Left lung (tissue), 14 donors: ENCODE results near the gene LDHB. TPM values are rescaled to one million over a fixed set of nuclear protein-coding genes. Genes with fewer than 3 reads are reported as not detected.

Experiments used
- ATAC-seq: fragments of 200-7000 bp; cut with Tn5 transposase; one replicate; pipeline ENCODE4 v1.9.1; 2020; ENCODE audit warnings: moderate library complexity
- DNase-seq, 4 donors: peaks; one replicate each; pipeline ENCODE4 v3.0.0-alpha.2; 2013 to 2020
- H3K27ac ChIP-seq, 2 donors: fragments of 200-600 bp; sonication (generic) in 1 of 2; one replicate each; pipeline versions ENCODE4 v1.5.0 to v1.8.0; 2020 to 2021
- H3K27me3 ChIP-seq, 2 donors: fragments of 200-600 bp; sonication (generic) in 1 of 2; one replicate each; pipeline versions ENCODE4 v1.5.0 to v1.8.0; 2020 to 2021
- H3K36me3 ChIP-seq, 2 donors: fragments of 200-600 bp; sonication (generic) in 1 of 2; one replicate each; pipeline versions ENCODE4 v1.5.0 to v1.8.0; 2020 to 2021
- H3K4me1 ChIP-seq, 2 donors: fragments of 200-600 bp; one replicate each; pipeline ENCODE4 v1.8.0; 2021
- H3K4me3 ChIP-seq, 2 donors: fragments of 200-600 bp; sonication (generic) in 1 of 2; one replicate each; pipeline versions ENCODE4 v1.5.0 to v1.8.0; 2020 to 2021; ENCODE audit warnings: mild to moderate bottlenecking in 1 of 2
- H3K9me3 ChIP-seq, 2 donors: fragments of 200-600 bp; sonication (generic) in 1 of 2; one replicate each; pipeline versions ENCODE4 v1.5.0 to v1.8.0; 2020 to 2021
- CTCF ChIP-seq, 2 donors: fragments of 200-600 bp; sonication (generic) in 1 of 2; IDR thresholded peaks; one replicate each; pipeline versions ENCODE4 v1.5.0 to v1.8.0; 2021; ENCODE audit warnings: antibody characterized with exemption in 2 of 2
- intact Hi-C, 2 donors: fragments of 100-400 bp; cut with DNase I; formaldehyde crosslinking; loops; one replicate each; pipeline versions ENCODE4 v1.11.2 to v1.14.2; 2022
- long read RNA-seq, 12 donors: library from polyadenylated mRNA in 2 of 12; unstranded in 2 of 12; transcript quantifications; one replicate each; pipeline ENCODE4 v2.0.0 and lab custom pipeline, GENCODE V29; 2019 to 2026
- polyA plus RNA-seq, 6 donors: library from polyadenylated mRNA; unstranded; fragments of 120-200 nt; gene quantifications; one replicate each; pipeline ENCODE4 v1.2.1, GENCODE V29; 2013; ENCODE audit not compliant: insufficient read length in 6 of 6
- total RNA-seq, 2 donors: library from RNA; stranded (reverse); fragmentation: NEBNext Ultra II Directional; extraction: Animal tissue kit (Norgen Biotek cat#: 25700); gene quantifications; one replicate each; pipeline ENCODE4 v1.2.1, GENCODE V29; 2021
- donor health status: DM: no; HTN: yes; CAD: no.
- donor health status: DM: no; HTN: no; CAD: no.

The LDHB gene
- total RNA-seq = 100 to 1,000 TPM; 512 to 592 TPM
- 1,000 to 10,000 TPM in 2 of 6 donors, 100 to 1,000 TPM in 4; 826 to 1,016 (median 952) TPM for polyA plus RNA-seq
- long read RNA-seq, donor 1, transcript LDHB-206 (3 exons, 678 nt) = minor isoform, 32 of 663 reads
- long read RNA-seq, donor 1, transcript LDHB-209 (2 exons, 672 nt) = minor isoform, 24 of 663 reads
- long read RNA-seq, donor 1, transcript LDHB-201 (8 exons, 1,303 nt) = major isoform, 513 of 663 reads
- long read RNA-seq, donor 1, transcript LDHB-210 (2 exons, 544 nt) = minor isoform, 6 of 663 reads
- long read RNA-seq, donor 1, partial matches to known transcripts = 87 of 663 reads
- long read RNA-seq, donor 1, other reads (novel, unspliced or antisense) = 0 of 663 reads
- long read RNA-seq, donor 2, transcript LDHB-201 (8 exons, 1,303 nt) = major isoform, 322 of 521 reads
- long read RNA-seq, donor 2, transcript LDHB-210 (2 exons, 544 nt) = minor isoform, 7 of 521 reads
- long read RNA-seq, donor 2, transcript LDHB-206 (3 exons, 678 nt) = minor isoform, 29 of 521 reads
- long read RNA-seq, donor 2, transcript LDHB-209 (2 exons, 672 nt) = minor isoform, 33 of 521 reads
- long read RNA-seq, donor 2, partial matches to known transcripts = 130 of 521 reads
- long read RNA-seq, donor 2, other reads (novel, unspliced or antisense) = 0 of 521 reads
- long read RNA-seq, donor 3, transcript LDHB-206 (3 exons, 678 nt) = minor isoform, 10 of 451 reads
- long read RNA-seq, donor 3, transcript LDHB-201 (8 exons, 1,303 nt) = major isoform, 369 of 451 reads
- long read RNA-seq, donor 3, transcript LDHB-209 (2 exons, 672 nt) = minor isoform, 11 of 451 reads
- long read RNA-seq, donor 3, partial matches to known transcripts = 60 of 451 reads
- long read RNA-seq, donor 3, other reads (novel, unspliced or antisense) = 0 of 451 reads
- long read RNA-seq, donor 4, transcript LDHB-201 (8 exons, 1,303 nt) = major isoform, 491 of 531 reads
- long read RNA-seq, donor 4, partial matches to known transcripts = 33 of 531 reads
- long read RNA-seq, donor 4, other reads (novel, unspliced or antisense) = 5 of 531 reads
- long read RNA-seq, donor 5, transcript LDHB-206 (3 exons, 678 nt) = minor isoform, 23 of 477 reads
- long read RNA-seq, donor 5, transcript LDHB-201 (8 exons, 1,303 nt) = major isoform, 358 of 477 reads
- long read RNA-seq, donor 5, transcript LDHB-209 (2 exons, 672 nt) = minor isoform, 24 of 477 reads
- long read RNA-seq, donor 5, partial matches to known transcripts = 61 of 477 reads
- long read RNA-seq, donor 5, other reads (novel, unspliced or antisense) = 8 of 477 reads
- long read RNA-seq, donor 6, transcript LDHB-201 (8 exons, 1,303 nt) = major isoform, 377 of 491 reads
- long read RNA-seq, donor 6, transcript LDHB-209 (2 exons, 672 nt) = minor isoform, 19 of 491 reads
- long read RNA-seq, donor 6, transcript LDHB-206 (3 exons, 678 nt) = minor isoform, 20 of 491 reads
- long read RNA-seq, donor 6, partial matches to known transcripts = 68 of 491 reads
- long read RNA-seq, donor 6, other reads (novel, unspliced or antisense) = 5 of 491 reads
- long read RNA-seq, donor 7, transcript LDHB-209 (2 exons, 672 nt) = minor isoform, 11 of 269 reads
- long read RNA-seq, donor 7, transcript LDHB-206 (3 exons, 678 nt) = minor isoform, 8 of 269 reads
- long read RNA-seq, donor 7, transcript LDHB-201 (8 exons, 1,303 nt) = major isoform, 203 of 269 reads
- long read RNA-seq, donor 7, partial matches to known transcripts = 39 of 269 reads
- long read RNA-seq, donor 7, other reads (novel, unspliced or antisense) = 6 of 269 reads
- long read RNA-seq, donor 8, transcript LDHB-201 (8 exons, 1,303 nt) = major isoform, 219 of 294 reads
- long read RNA-seq, donor 8, partial matches to known transcripts = 61 of 294 reads
- long read RNA-seq, donor 8, other reads (novel, unspliced or antisense) = 5 of 294 reads
- long read RNA-seq, donor 9, partial matches to known transcripts = 0 of 4 reads
- long read RNA-seq, donor 9, other reads (novel, unspliced or antisense) = 0 of 4 reads
- long read RNA-seq, donor 10, transcript LDHB-201 (8 exons, 1,303 nt) = major isoform, 611 of 627 reads
- long read RNA-seq, donor 10, partial matches to known transcripts = 9 of 627 reads
- long read RNA-seq, donor 10, other reads (novel, unspliced or antisense) = 6 of 627 reads
- long read RNA-seq, donor 11, transcript LDHB-209 (2 exons, 672 nt) = minor isoform, 26 of 580 reads
- long read RNA-seq, donor 11, transcript LDHB-206 (3 exons, 678 nt) = minor isoform, 33 of 580 reads
- long read RNA-seq, donor 11, transcript LDHB-201 (8 exons, 1,303 nt) = major isoform, 394 of 580 reads
- long read RNA-seq, donor 11, partial matches to known transcripts = 118 of 580 reads
- long read RNA-seq, donor 11, other reads (novel, unspliced or antisense) = 6 of 580 reads
- long read RNA-seq, donor 12, transcript LDHB-206 (3 exons, 678 nt) = minor isoform, 10 of 336 reads
- long read RNA-seq, donor 12, transcript LDHB-210 (2 exons, 544 nt) = minor isoform, 5 of 336 reads
- long read RNA-seq, donor 12, transcript LDHB-201 (8 exons, 1,303 nt) = major isoform, 280 of 336 reads
- long read RNA-seq, donor 12, partial matches to known transcripts = 37 of 336 reads
- long read RNA-seq, donor 12, other reads (novel, unspliced or antisense) = 0 of 336 reads

DNA sequence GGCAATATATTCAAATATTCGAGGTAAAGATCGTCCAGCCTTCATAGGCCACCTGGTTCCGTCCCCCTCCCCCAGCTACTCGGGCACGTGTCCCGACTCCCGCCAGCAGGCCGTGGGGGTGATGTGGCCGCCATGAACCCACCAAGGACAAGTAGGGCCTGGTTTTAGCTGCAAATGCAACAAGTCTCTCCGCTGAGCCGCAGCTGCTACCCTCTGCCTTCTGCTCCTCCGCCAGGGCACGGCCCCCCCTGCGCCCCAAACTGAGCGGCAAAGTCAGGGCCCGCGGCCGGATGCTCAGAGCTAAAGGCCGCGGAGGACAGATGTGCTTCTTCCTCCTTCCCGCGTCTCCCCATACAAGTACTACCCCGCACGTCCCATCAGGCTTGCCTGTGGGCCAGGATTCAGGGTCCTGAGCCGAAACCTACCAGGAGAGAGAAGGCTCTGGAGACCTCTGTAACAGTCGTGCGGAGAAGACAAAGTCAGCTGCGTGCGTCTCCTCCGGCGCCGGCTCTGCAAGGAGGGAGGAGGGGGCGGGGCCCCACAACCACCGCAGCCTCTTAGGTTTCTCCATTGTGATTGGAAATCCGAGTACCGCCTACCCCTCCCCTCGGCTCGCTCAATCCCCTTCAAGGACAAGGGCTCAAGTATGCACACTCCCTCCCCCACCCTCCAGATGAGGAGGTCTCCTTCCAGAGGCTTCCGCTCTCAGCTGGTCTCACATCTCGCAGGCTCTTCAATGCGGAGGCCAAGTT, at the start of gene LDHB:
Gene LDHB (minus strand): TSS at position 517 of the 752 bp plus-strand sequence. CDS start 3,171 bp downstream, outside the sequence.
- peaks cover 0 to 23% of the 10 kb centered on the region in 2 donors for H3K4me1 ChIP-seq
- H3K27ac ChIP-seq = peak within 1 kb of the TSS; percentile 78 to 95
- ATAC-seq = peak; percentile 98
- intact Hi-C loops = no loop called here
- H3K36me3 ChIP-seq = peaks cover 0 to 19% of the 10 kb centered on the region in 2 donors
- H3K9me3 ChIP-seq = no peaks in the 10 kb centered on the region
- no peak for TF ChIP-seq CTCF (IDR thresholded peaks at IDR 0.05)
- DNase-seq = peak; percentile 93 to 98 (median 96)
- no peaks in the 10 kb centered on the region for H3K27me3 ChIP-seq
- H3K4me3 ChIP-seq = peak within 1 kb of the TSS; percentile 72 to 79

DNA sequence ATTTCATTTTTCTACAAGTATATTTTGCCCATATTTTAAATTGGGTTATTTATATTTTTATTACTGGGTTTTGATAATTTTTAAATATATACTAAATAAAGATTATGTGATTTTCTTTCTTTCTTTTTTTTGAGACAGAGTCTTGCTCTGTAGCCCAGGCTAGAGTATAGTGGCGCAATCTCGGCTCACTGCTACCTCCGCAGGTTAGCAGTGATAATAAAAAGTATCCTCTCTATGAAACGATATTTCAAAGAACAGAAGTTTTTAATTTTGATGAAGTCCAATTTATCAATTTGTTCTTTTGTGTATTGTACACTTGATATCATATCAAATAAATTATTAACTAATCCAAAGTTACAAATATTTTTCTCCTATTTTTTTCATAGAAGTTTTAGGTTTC, 47.2 kb upstream of the LDHB start:
- no peaks in the 10 kb centered on the region for H3K27me3 ChIP-seq
- no peaks in the 10 kb centered on the region for H3K36me3 ChIP-seq
- intact Hi-C loops = no loop called here
- no peak for TF ChIP-seq CTCF (IDR thresholded peaks at IDR 0.05)
- H3K4me3 ChIP-seq = no peak overlapping the region
- no peaks in the 10 kb centered on the region for H3K4me1 ChIP-seq
- H3K9me3 ChIP-seq = no peaks in the 10 kb centered on the region
- no peak overlapping the region for H3K27ac ChIP-seq
- no peak for DNase-seq
- ATAC-seq = no peak

GRCh38 chr12:21699851-21700250, 42.2 kb upstream of the LDHB start:
- intact Hi-C loops = loop anchor here in 1 of 2 donors (10.0 kb wide), 1 partner anchor 295 kb away; no protein-coding TSS in a partner anchor
- no peaks in the 10 kb centered on the region for H3K9me3 ChIP-seq
- no peaks in the 10 kb centered on the region for H3K27me3 ChIP-seq
- no peak for DNase-seq
- no peak overlapping the region for H3K27ac ChIP-seq
- no peaks in the 10 kb centered on the region for H3K36me3 ChIP-seq
- H3K4me1 ChIP-seq = no peaks in the 10 kb centered on the region
- H3K4me3 ChIP-seq = no peak overlapping the region
- no peak for TF ChIP-seq CTCF (IDR thresholded peaks at IDR 0.05)
- ATAC-seq = no peak
